HCT116 (cell line): ENCODE results near the gene TSC22D3. TPM values are rescaled to one million over a fixed set of nuclear protein-coding genes. Genes with fewer than 3 reads are reported as not detected.

ENCODE experiments used
- ATAC-seq: fragments of 200-7000 bp; cut with Tn5 transposase; 2 replicates; pipeline ENCODE4 v1.9.1; 2020; ENCODE audit warnings: mild to moderate bottlenecking, moderate library complexity
- BruUV-seq: library from RNA; stranded (reverse); fragments of 400-500 nt; replicated peaks from 2 replicates; lab custom pipeline; 2021; lab: Mats Ljungman, UMichigan
- CTCF ChIA-PET: fragments of 300-600 bp; sonication (Branson Sonifier 250); formaldehyde crosslinking; loops from one replicate; lab custom pipeline; 2021; ENCODE audit warnings: antibody characterized with exemption; lab: Charles Lee
- POLR2A ChIA-PET: fragments of 300-600, 350-600 bp; sonication (Branson Sonifier 250); formaldehyde crosslinking; loops from one replicate; lab custom pipeline; 2021; ENCODE audit warnings: antibody characterized with exemption; lab: Charles Lee
- RAD21 ChIA-PET, 2 experiments: fragments of 300-600 bp; sonication (Branson Sonifier 250); formaldehyde crosslinking; loops; one replicate each; lab custom pipeline; 2023; ENCODE audit warnings: low total read pairs in 2 of 2; ENCODE audit not compliant: uncharacterized antibody in 2 of 2, unreplicated experiment in 2 of 2, low non-redundant PET in 1 of 2; lab: Charles Lee
- DNase-seq: peaks from one replicate; pipeline ENCODE4 v3.0.0-alpha.2; 2010; ENCODE audit warnings: low read depth, low spot score
- H2AFZ ChIP-seq: fragments of 200-600 bp; shearing (Covaris generic), sonication (generic); 2 replicates; pipeline ENCODE4 v1.6.1; 2017; ENCODE audit warnings: low read depth, mixed run types, mixed read lengths, antibody characterized with exemption, low read length; ENCODE audit not compliant: poor library complexity, severe bottlenecking
- H3K27ac ChIP-seq: 2 replicates; pipeline ENCODE4 v1.5.1; 2012; ENCODE audit warnings: low read depth, low read length
- H3K27me3 ChIP-seq: fragments of 200-600 bp; sonication (generic); 2 replicates; pipeline ENCODE4 v1.6.1; 2016; ENCODE audit warnings: mixed run types, low read length, mixed read lengths; ENCODE audit not compliant: insufficient read depth
- H3K36me3 ChIP-seq, 2 experiments: fragments of 200-500 bp in 1 of 2; fragments of 200-600 bp in 1 of 2; sonication (Bioruptor generic) in 1 of 2; sonication (generic) in 1 of 2; 2 replicates each; pipeline versions ENCODE4 v1.5.1 to v1.6.1; 2014 to 2016; ENCODE audit warnings: low read length in 2 of 2, inconsistent platforms in 1 of 2, mixed read lengths in 1 of 2, mixed run types in 1 of 2; ENCODE audit not compliant: insufficient read depth in 2 of 2, control insufficient read depth in 1 of 2
- H3K4me1 ChIP-seq, 2 experiments: fragments of 200-600 bp in 1 of 2; sonication (generic) in 1 of 2; 2 replicates each; pipeline versions ENCODE4 v1.5.1 to v1.6.1; 2012 to 2017; ENCODE audit warnings: low read length in 2 of 2, inconsistent platforms in 1 of 2, mild to moderate bottlenecking in 1 of 2, mixed read lengths in 1 of 2, mixed run types in 1 of 2, moderate library complexity in 1 of 2; ENCODE audit not compliant: insufficient read depth in 2 of 2, control insufficient read depth in 1 of 2
- H3K4me2 ChIP-seq: fragments of 200-600 bp; sonication (generic); 2 replicates; pipeline ENCODE4 v1.6.1; 2017; ENCODE audit warnings: mixed run types, low read length, mixed read lengths
- H3K4me3 ChIP-seq, 2 experiments: fragments of 200-600 bp in 1 of 2; sonication (generic) in 1 of 2; replicated peaks in 1 of 2; 2 replicates each; pipeline ENCODE4 v1.5.1; 2011 to 2016; ENCODE audit warnings: low read length in 2 of 2, control low read depth in 1 of 2, low read depth in 1 of 2, mild to moderate bottlenecking in 1 of 2, mixed read lengths in 1 of 2, mixed run types in 1 of 2
- H3K79me2 ChIP-seq: fragments of 200-600 bp; sonication (generic); 2 replicates; pipeline ENCODE4 v1.6.1; 2017; ENCODE audit warnings: mild to moderate bottlenecking, mixed run types, low read length, moderate library complexity, mixed read lengths; ENCODE audit not compliant: insufficient read depth
- H3K9ac ChIP-seq: fragments of 200-600 bp; sonication (generic); 2 replicates; pipeline ENCODE4 v1.6.1; 2016; ENCODE audit warnings: low read length, mixed read lengths
- H3K9me2 ChIP-seq: fragments of 200-600 bp; sonication (generic), shearing (Covaris generic); 2 replicates; pipeline ENCODE4 v1.6.1; 2017; ENCODE audit warnings: mixed run types, mild to moderate bottlenecking, moderate library complexity; ENCODE audit not compliant: insufficient read depth
- H3K9me3 ChIP-seq, 2 experiments: fragments of 200-500 bp in 1 of 2; fragments of 200-600 bp in 1 of 2; sonication (Bioruptor generic) in 1 of 2; sonication (generic) in 1 of 2; 2 replicates each; pipeline ENCODE4 v1.6.1; 2014 to 2017; ENCODE audit warnings: low read length in 2 of 2, mixed read lengths in 2 of 2, inconsistent platforms in 1 of 2, low read depth in 1 of 2, mild to moderate bottlenecking in 1 of 2, mixed run types in 1 of 2, moderate library complexity in 1 of 2; ENCODE audit not compliant: control insufficient read depth in 1 of 2, insufficient read depth in 1 of 2
- H4K20me1 ChIP-seq: fragments of 200-600 bp; sonication (generic), shearing (Covaris generic); 2 replicates; pipeline ENCODE4 v1.6.1; 2017; ENCODE audit warnings: mixed run types, mild to moderate bottlenecking, moderate library complexity; ENCODE audit not compliant: insufficient read depth
- ATF3 ChIP-seq: IDR thresholded peaks from 2 replicates; pipeline ENCODE4 v1.6.1; 2012
- CBX3 ChIP-seq: IDR thresholded peaks from 2 replicates; pipeline ENCODE4 v1.6.1; 2012; ENCODE audit warnings: low read depth
- CEBPB ChIP-seq: IDR thresholded peaks from 2 replicates; pipeline ENCODE4 v1.6.1; 2012; ENCODE audit warnings: low read depth
- CTCF ChIP-seq, 3 experiments: fragments of 200-600 bp in 1 of 3; sonication (generic) in 1 of 3; IDR thresholded peaks in 2 of 3; conservative IDR thresholded peaks in 1 of 3; 2 replicates each; pipeline ENCODE4 v1.5.1; 2012 to 2017; ENCODE audit warnings: low read depth in 2 of 3, low read length in 2 of 3, antibody characterized with exemption in 1 of 3, borderline replicate concordance in 1 of 3, control low read depth in 1 of 3, mild to moderate bottlenecking in 1 of 3, mixed read lengths in 1 of 3, mixed run types in 1 of 3, moderate library complexity in 1 of 3; ENCODE audit not compliant: insufficient read depth in 1 of 3
- ELF1 ChIP-seq: IDR thresholded peaks from 2 replicates; pipeline ENCODE4 v1.6.1; 2012; ENCODE audit warnings: low read depth, borderline replicate concordance
- EZH2 ChIP-seq: fragments of 200-600 bp; sonication (generic); IDR thresholded peaks from 2 replicates; pipeline ENCODE4 v1.6.1; 2017; ENCODE audit warnings: antibody characterized with exemption, mixed run types
- EZH2phosphoT487 ChIP-seq: fragments of 200-600 bp; IDR thresholded peaks from 2 replicates; pipeline ENCODE4 v1.6.1; 2018; ENCODE audit warnings: antibody characterized with exemption, borderline replicate concordance
- FOSL1 ChIP-seq: IDR thresholded peaks from 2 replicates; pipeline ENCODE4 v1.6.1; 2012; ENCODE audit warnings: low read depth
- JUND ChIP-seq: IDR thresholded peaks from 2 replicates; pipeline ENCODE4 v1.6.1; 2012
- POLR2A ChIP-seq: IDR thresholded peaks from 2 replicates; pipeline ENCODE4 v1.7.0; 2011; ENCODE audit warnings: borderline replicate concordance; ENCODE audit not compliant: insufficient read depth, insufficient read length; ENCODE audit errors: extremely low read depth
- POLR2AphosphoS5 ChIP-seq: IDR thresholded peaks from 2 replicates; pipeline ENCODE4 v1.6.1; 2011; ENCODE audit warnings: mild to moderate bottlenecking, low read depth, low read length, moderate library complexity
- REST ChIP-seq: IDR thresholded peaks from 2 replicates; pipeline ENCODE4 v1.6.1; 2012; ENCODE audit warnings: low read depth
- SIN3A ChIP-seq: IDR thresholded peaks from 2 replicates; pipeline ENCODE4 v1.6.1; 2012; ENCODE audit warnings: low read depth
- SP1 ChIP-seq: IDR thresholded peaks from 2 replicates; pipeline ENCODE4 v1.6.1; 2012; ENCODE audit warnings: low read depth
- SRF ChIP-seq: IDR thresholded peaks from 2 replicates; pipeline ENCODE4 v1.6.1; 2012; ENCODE audit warnings: low read depth
- TCF7L2 ChIP-seq: IDR thresholded peaks from 2 replicates; pipeline ENCODE4 v1.7.0; 2011; ENCODE audit warnings: borderline replicate concordance, inconsistent platforms; ENCODE audit not compliant: insufficient read depth, insufficient read length; ENCODE audit errors: extremely low read depth
- YY1 ChIP-seq: IDR thresholded peaks from 2 replicates; pipeline ENCODE4 v1.6.1; 2011; ENCODE audit warnings: low read length, low read depth, moderate library complexity, mild to moderate bottlenecking; ENCODE audit not compliant: insufficient replicate concordance; ENCODE audit errors: extremely low read depth
- ZBTB33 ChIP-seq: IDR thresholded peaks from 2 replicates; pipeline ENCODE4 v1.6.1; 2011; ENCODE audit warnings: mild to moderate bottlenecking, low read length, moderate library complexity; ENCODE audit not compliant: insufficient replicate concordance; ENCODE audit errors: extremely low read depth
- ZFX ChIP-seq: fragments of 450-650 bp; IDR thresholded peaks from 2 replicates; pipeline ENCODE4 v1.6.1; 2017
- ZNF274 ChIP-seq: fragments of 200-500 bp; sonication (Bioruptor generic); IDR thresholded peaks from 2 replicates; pipeline ENCODE4 v1.6.1; 2014; ENCODE audit warnings: mild to moderate bottlenecking, low read depth, low read length, inconsistent platforms
- intact Hi-C: fragments of 100-400 bp; cut with micrococcal nuclease; formaldehyde crosslinking; loops from 2 replicates; pipeline ENCODE4 v1.10.0; 2022
- total RNA-seq: library from RNA; stranded (reverse); gene quantifications from one replicate; pipeline ENCODE4 v1.2.1, GENCODE V29; 2021; ENCODE audit not compliant: unreplicated experiment

TSC22D3 gene
- total RNA-seq, 1 experiment from 2014 or later: 24.6 TPM

DNA sequence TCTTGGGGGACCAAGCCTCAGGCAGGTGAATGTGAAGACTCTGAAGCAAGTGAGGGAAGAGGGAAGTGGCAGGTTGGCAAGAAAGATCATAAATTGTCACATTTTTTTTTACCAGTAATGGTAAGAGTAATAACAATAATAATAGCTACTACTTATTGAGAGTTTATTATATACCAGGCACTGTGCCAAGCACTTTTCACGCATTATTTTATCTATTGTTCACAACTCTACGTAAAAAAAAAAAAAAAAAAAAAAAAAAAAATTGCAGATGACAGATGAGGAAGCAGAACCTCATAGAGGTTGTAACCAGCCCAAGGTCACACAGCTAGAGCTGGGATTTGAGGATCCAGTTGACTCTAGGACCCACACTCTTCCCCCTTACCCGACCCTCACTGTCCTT, 40.9 kb downstream of the TSC22D3 start:
- intact Hi-C loops: no loop called here
- no TSS peak for BruUV-seq
- TF ChIP-seq CTCF (IDR thresholded peaks at IDR 0.05 in 2 of 3, conservative IDR thresholded peaks at IDR 0.05 in 1 of 3; ENCODE audit: borderline replicate concordance in 1 of 3, insufficient read depth in 1 of 3, low read depth in 2 of 3, low read length in 2 of 3) (no peak), ATF3 (no peak), EZH2 (no peak), SRF (no peak), ZNF274 (no peak), ZBTB33 (no peak), SP1 (no peak), ELF1 (no peak), CBX3 (no peak), POLR2AphosphoS5 (no peak), TCF7L2 (no peak), ZFX (no peak), YY1 (no peak), JUND (no peak), REST (no peak), POLR2A (no peak), SIN3A (no peak), EZH2phosphoT487 (no peak), FOSL1 (no peak), CEBPB (no peak)
- TF ChIP-seq, all 23 proteins: peak for 0
- ChIA-PET CTCF (no interaction called here), POLR2A (no interaction called here), RAD21 (no interaction called here)
- Histone ChIP-seq H3K4me3 (no peak overlapping the region), H3K36me3 (no peaks in the 10 kb centered on the region), H3K9ac (no peak overlapping the region), H3K27ac (no peak overlapping the region), H3K4me2 (no peak overlapping the region), H2AFZ (no peak overlapping the region), H4K20me1 (no peaks in the 10 kb centered on the region), H3K4me1 (peaks cover 23 to 33% of the 10 kb centered on the region in 2 experiments; a peak in 3 of 4 replicates), H3K79me2 (no peaks in the 10 kb centered on the region), H3K9me2 (no peaks in the 10 kb centered on the region), H3K27me3 (no peaks in the 10 kb centered on the region), H3K9me3 (no peaks in the 10 kb centered on the region)
- ATAC-seq (no peak), DNase-seq (no peak)
